K562 (cell line): ENCODE data around the gene CDC25B.
"Not testable (repeated sequence)": the region's sequence is repeated elsewhere in the genome, so short reads cannot be mapped to it uniquely, and the experiment has no call there.

Experiments
- CBFB ChIP-seq: sonication (generic); formaldehyde crosslinking; IDR thresholded peaks from 2 replicates; pipeline ENCODE4 v1.4.0; 2020; ENCODE audit warnings: mild to moderate bottlenecking, missing genetic modification reagents
- CBX3 ChIP-seq, 2 experiments: IDR thresholded peaks; 1 replicate in 1 of 2; 2 replicates in 1 of 2; pipeline ENCODE4 v1.6.1; 2012; ENCODE audit warnings: inconsistent platforms in 2 of 2, low read length in 2 of 2, borderline replicate concordance in 1 of 2, control low read depth in 1 of 2
- CTCF ChIP-seq, 3 experiments: IDR thresholded peaks in 2 of 3; conservative IDR thresholded peaks in 1 of 3; 2 replicates each; pipeline ENCODE4 v1.5.1; 2011 to 2012; ENCODE audit warnings: low read length in 3 of 3, mild to moderate bottlenecking in 3 of 3, control low read depth in 2 of 3, improper control_type of control experiment in 1 of 3, inconsistent platforms in 1 of 3, low read depth in 1 of 3, mixed read lengths in 1 of 3, moderate library complexity in 1 of 3; ENCODE audit not compliant: insufficient read depth in 2 of 3
- HEY1 ChIP-seq: fragments of 250-450 bp; sonication (Bioruptor Pico); IDR thresholded peaks from 2 replicates; pipeline ENCODE4 v1.5.0; 2020; ENCODE audit warnings: mild to moderate bottlenecking, moderate library complexity, borderline replicate concordance
- KDM1A ChIP-seq, 2 experiments: fragments of 450-650 bp; IDR thresholded peaks; 2 replicates each; pipeline ENCODE4 v1.6.1; 2016; ENCODE audit warnings: mild to moderate bottlenecking in 2 of 2
- MAX ChIP-seq: sonication (generic); formaldehyde crosslinking; IDR thresholded peaks from 2 replicates; pipeline ENCODE4 v1.9.0; 2022; ENCODE audit warnings: mild to moderate bottlenecking, missing genetic modification reagents
- MAZ ChIP-seq, 2 experiments: fragments of 450-650 bp in 1 of 2; sonication (generic) in 1 of 2; formaldehyde crosslinking; IDR thresholded peaks in 1 of 2; conservative IDR thresholded peaks in 1 of 2; 2 replicates each; pipeline versions ENCODE4 v1.4.0 to v1.5.0; 2020; ENCODE audit warnings: mild to moderate bottlenecking in 1 of 2, missing genetic modification reagents in 1 of 2
- NFYB ChIP-seq: IDR thresholded peaks from 2 replicates; pipeline ENCODE4 v1.6.1; 2011; ENCODE audit warnings: mild to moderate bottlenecking, moderate library complexity; ENCODE audit not compliant: insufficient read length; ENCODE audit errors: extremely low read depth
- NR1H2 ChIP-seq: sonication (generic); formaldehyde crosslinking; IDR thresholded peaks from 2 replicates; pipeline ENCODE4 v1.4.0; 2020; ENCODE audit warnings: mild to moderate bottlenecking, missing genetic modification reagents
- RERE ChIP-seq: sonication (generic); formaldehyde crosslinking; IDR thresholded peaks from 2 replicates; pipeline ENCODE4 v1.8.0; 2023; ENCODE audit warnings: missing genetic modification reagents, mild to moderate bottlenecking, borderline replicate concordance
- REST ChIP-seq, 2 experiments: fragments of 450-650 bp; formaldehyde crosslinking in 1 of 2; IDR thresholded peaks; 2 replicates each; pipeline versions ENCODE4 v1.4.0 to v1.6.1; 2014 to 2020; ENCODE audit warnings: mild to moderate bottlenecking in 2 of 2, borderline replicate concordance in 1 of 2, low read depth in 1 of 2
- ZNF23 ChIP-seq: fragments of 250-450 bp; sonication (Bioruptor Pico); IDR thresholded peaks from 2 replicates; pipeline ENCODE4 v1.4.0; 2020; ENCODE audit warnings: mild to moderate bottlenecking
- ZNF780A ChIP-seq: fragments of 250-450 bp; sonication (Bioruptor Pico); IDR thresholded peaks from 2 replicates; pipeline ENCODE4 v1.5.0; 2021; ENCODE audit warnings: mild to moderate bottlenecking

- not testable (repeated sequence) for TF ChIP-seq NFYB; ZNF23; ZNF780A (CRISPR knock-in tag); NR1H2 (CRISPR knock-in tag); CTCF (IDR thresholded peaks at IDR 0.05 in 2 of 3, conservative IDR thresholded peaks at IDR 0.05 in 1 of 3; ENCODE audit: insufficient read depth in 2 of 3, low read depth in 1 of 3, low read length in 3 of 3); HEY1 (CRISPR knock-in tag); MAZ (CRISPR knock-in tag; conservative IDR thresholded peaks at IDR 0.05 in 1 of 2, IDR thresholded peaks at IDR 0.05 in 1 of 2); KDM1A (IDR thresholded peaks at IDR 0.05); CBX3 (IDR thresholded peaks at IDR 0.05; ENCODE audit: borderline replicate concordance in 1 of 2, low read length in 2 of 2); RERE (CRISPR knock-in tag); REST (IDR thresholded peaks at IDR 0.05; ENCODE audit: borderline replicate concordance); REST (CRISPR knock-in tag; IDR thresholded peaks at IDR 0.05; ENCODE audit: low read depth); MAX (CRISPR knock-in tag); CBFB (CRISPR knock-in tag)
These were observed 48.0 kb downstream of the CDC25B start for GRCh38 chr20:3843990-3844619.
